ENCODE data around the gene SMARCD3.

GRCh38 chr7:151282111-151282510, 33.6 kb upstream of the SMARCD3 start:
- TF ChIP-seq CTCF (conservative IDR thresholded peaks at IDR 0.05; ENCODE audit: low read depth, low read length) (no peak), MXI1 (IDR thresholded peaks at IDR 0.05; ENCODE audit: borderline replicate concordance, low read depth, low read length) (no peak), USF2 (IDR thresholded peaks at IDR 0.05; ENCODE audit: low read depth, low read length) (no peak), CEBPB (IDR thresholded peaks at IDR 0.05; ENCODE audit: low read depth, low read length) (no peak), POLR2A (IDR thresholded peaks at IDR 0.05; ENCODE audit: low read depth, low read length) (no peak), SMC3 (IDR thresholded peaks at IDR 0.05; ENCODE audit: low read depth, low read length) (no peak), RCOR1 (IDR thresholded peaks at IDR 0.05; ENCODE audit: insufficient replicate concordance, low read length) (no peak), RAD21 (IDR thresholded peaks at IDR 0.05; ENCODE audit: low read length) (no peak), MAFK (IDR thresholded peaks at IDR 0.05; ENCODE audit: low read depth, low read length) (no peak), MAZ (IDR thresholded peaks at IDR 0.05; ENCODE audit: borderline replicate concordance, low read depth, low read length) (no peak), BHLHE40 (IDR thresholded peaks at IDR 0.05; ENCODE audit: low read depth, low read length) (no peak), CHD1 (IDR thresholded peaks at IDR 0.05; ENCODE audit: low read depth, low read length) (no peak)
